GM12874 (cell line): ENCODE measurements around the gene IKBKG.

ENCODE experiments used
- CTCF ChIP-seq: IDR thresholded peaks from 2 replicates; pipeline ENCODE4 v1.5.1; 2011; ENCODE audit warnings: low read depth, mild to moderate bottlenecking, control low read depth, low read length, moderate library complexity; ENCODE audit not compliant: insufficient read depth

Gene IKBKG

GRCh38 chrX:154516656-154517100 lies 30.7 kb upstream of the IKBKG start:
- no peak for TF ChIP-seq CTCF

- no peak for TF ChIP-seq CTCF
These were observed 30.2 kb upstream of the IKBKG start for GRCh38 chrX:154517101-154517781.

GRCh38 chrX:154519389-154519788 lies 28.0 kb upstream of the IKBKG start:
- no peak for TF ChIP-seq CTCF

- TF ChIP-seq CTCF = no peak
These were observed 21.6 kb upstream of the IKBKG start for GRCh38 chrX:154525606-154526490.

GRCh38 chrX:154526901-154527675 lies 20.3 kb upstream of the IKBKG start:
- TF ChIP-seq CTCF = peak; percentile 47

GRCh38 chrX:154529206-154529612 lies 18.2 kb upstream of the IKBKG start:
- no peak for TF ChIP-seq CTCF

GRCh38 chrX:154530286-154530685 lies 17.1 kb upstream of the IKBKG start:
- no peak for TF ChIP-seq CTCF
